Mucosa of rectum (tissue), 2 donors: ENCODE data around the gene GPR37L1.
A peak's percentile ranks its signal among the peaks of the same experiment; 100 is the strongest.
"Not testable (repeated sequence)": the region's sequence is repeated elsewhere in the genome, so short reads cannot be mapped to it uniquely, and the experiment has no call there.

Source experiments
- H3K27ac ChIP-seq, 2 donors: one replicate each; pipeline ENCODE4 v1.7.0; 2013; ENCODE audit warnings: inconsistent platforms in 2 of 2, low read depth in 2 of 2, low read length in 2 of 2
- H3K27me3 ChIP-seq, 2 donors: one replicate each; pipeline ENCODE4 v1.7.0; 2013; ENCODE audit warnings: low read length in 2 of 2; ENCODE audit not compliant: control insufficient read depth in 2 of 2, insufficient read depth in 2 of 2
- H3K36me3 ChIP-seq, 2 donors: one replicate each; pipeline ENCODE4 v1.7.0; 2013; ENCODE audit warnings: low read length in 2 of 2; ENCODE audit not compliant: control insufficient read depth in 2 of 2, insufficient read depth in 2 of 2
- H3K4me1 ChIP-seq, 2 donors: one replicate each; pipeline ENCODE4 v1.7.0; 2013; ENCODE audit warnings: low read length in 2 of 2, mild to moderate bottlenecking in 1 of 2; ENCODE audit not compliant: control insufficient read depth in 2 of 2, insufficient read depth in 2 of 2
- H3K4me3 ChIP-seq, 2 donors: one replicate each; pipeline ENCODE4 v1.7.0; 2013; ENCODE audit warnings: low read length in 2 of 2
- H3K9ac ChIP-seq, 2 donors: one replicate each; pipeline ENCODE4 v1.7.0; 2013; ENCODE audit warnings: low read length in 2 of 2, low read depth in 1 of 2, mild to moderate bottlenecking in 1 of 2
- H3K9me3 ChIP-seq, 2 donors: one replicate each; pipeline ENCODE4 v1.7.0; 2013; ENCODE audit warnings: low read length in 2 of 2; ENCODE audit not compliant: control insufficient read depth in 2 of 2
- donor health status: healthy.
- donor health status: Normal muscosa, but diverticular disease.

The GPR37L1 gene

GRCh38 chr1:202144402-202145067 is 21.8 kb downstream of the GPR37L1 start, which contains the start of gene ARL8A:
TSS of gene ARL8A (minus strand) at chr1:202144737. CDS start at chr1:202144572, 165 bp downstream.
- peak within 1 kb of the TSS; percentile 53 to 75 for H3K27ac ChIP-seq
- H3K4me3 ChIP-seq: peak within 1 kb of the TSS; percentile 65 to 89
- H3K4me1 ChIP-seq: peaks cover 12 to 14% of the 10 kb centered on the region in 2 donors
- no peaks in the 10 kb centered on the region for H3K27me3 ChIP-seq
- H3K9me3 ChIP-seq: no peaks in the 10 kb centered on the region
- H3K9ac ChIP-seq: peak within 1 kb of the TSS; percentile 73 to 90
- no peaks in the 10 kb centered on the region for H3K36me3 ChIP-seq

DNA sequence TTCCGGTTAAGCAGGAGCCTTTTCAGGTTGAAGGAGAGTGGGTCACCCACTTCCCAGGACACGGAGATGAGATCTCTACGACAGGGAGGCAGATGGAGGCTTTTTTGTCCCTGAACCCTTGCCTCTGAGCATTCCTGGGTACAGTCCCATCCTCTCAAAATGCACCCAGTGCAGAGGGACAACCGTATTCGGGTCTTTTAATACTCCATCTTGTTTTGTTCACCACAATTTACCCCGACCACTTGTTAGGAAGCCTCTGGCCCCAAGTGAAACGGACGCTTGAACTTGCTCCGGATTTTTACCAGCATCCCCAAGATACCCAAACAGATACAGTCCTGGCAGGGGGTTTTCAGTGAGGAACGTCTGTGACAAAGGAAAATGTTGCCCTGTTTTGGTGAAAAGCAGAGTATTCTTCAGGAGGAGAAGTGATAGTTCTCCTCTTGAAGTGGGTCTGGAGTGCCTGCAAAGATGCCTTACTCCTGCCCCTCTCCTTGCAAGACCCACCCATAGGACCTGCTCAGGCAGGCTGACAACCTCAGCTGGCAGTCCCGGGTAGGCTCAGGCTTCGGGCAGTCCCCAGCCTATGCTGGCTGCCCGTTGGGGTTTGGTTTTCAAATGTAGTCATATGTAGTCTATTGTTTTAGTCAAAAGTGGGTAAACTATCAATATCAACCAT is 22.5 kb downstream of the GPR37L1 start:
- Histone ChIP-seq H3K4me1 (peaks cover 12 to 14% of the 10 kb centered on the region in 2 donors), H3K9ac (peak overlapping the region; percentile 73 to 77), H3K4me3 (peak overlapping the region; percentile 65 to 74), H3K36me3 (no peaks in the 10 kb centered on the region), H3K27ac (peak overlapping the region in 1 of 2 donors; percentile 75), H3K9me3 (no peaks in the 10 kb centered on the region), H3K27me3 (no peaks in the 10 kb centered on the region)

- not testable (repeated sequence) for H3K27ac ChIP-seq, H3K9ac ChIP-seq, H3K27me3 ChIP-seq, H3K36me3 ChIP-seq, H3K4me3 ChIP-seq, H3K9me3 ChIP-seq
- peaks cover 12 to 14% of the 10 kb centered on the region in 2 donors for H3K4me1 ChIP-seq
Observed at GRCh38 chr1:202145744-202146140, 23.0 kb downstream of the GPR37L1 start.

DNA sequence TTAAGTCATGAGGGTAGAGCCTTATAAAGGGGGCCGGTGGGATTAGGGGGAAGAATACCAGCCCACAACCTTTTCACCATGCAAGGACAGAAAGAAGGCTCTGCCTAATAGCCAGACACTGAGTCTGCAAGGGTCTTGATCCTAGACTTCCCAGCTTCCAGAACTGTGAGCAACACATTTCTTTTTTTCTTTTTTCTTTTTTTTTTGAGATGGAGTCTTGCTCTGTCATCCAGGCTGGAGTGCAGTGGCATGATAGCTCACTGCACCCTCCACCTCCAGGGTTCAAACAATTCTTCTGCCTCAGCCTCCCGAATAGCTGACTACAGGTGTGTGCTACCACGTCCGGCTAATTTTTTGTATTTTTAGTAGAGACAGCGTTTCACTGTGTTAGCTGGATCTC is 23.6 kb downstream of the GPR37L1 start:
- Histone ChIP-seq H3K27me3 (no peaks in the 10 kb centered on the region), H3K9ac (no peak overlapping the region), H3K36me3 (peaks cover 0 to 6% of the 10 kb centered on the region in 2 donors), H3K9me3 (no peaks in the 10 kb centered on the region), H3K27ac (no peak overlapping the region), H3K4me1 (peaks cover 12 to 14% of the 10 kb centered on the region in 2 donors), H3K4me3 (no peak overlapping the region)

DNA sequence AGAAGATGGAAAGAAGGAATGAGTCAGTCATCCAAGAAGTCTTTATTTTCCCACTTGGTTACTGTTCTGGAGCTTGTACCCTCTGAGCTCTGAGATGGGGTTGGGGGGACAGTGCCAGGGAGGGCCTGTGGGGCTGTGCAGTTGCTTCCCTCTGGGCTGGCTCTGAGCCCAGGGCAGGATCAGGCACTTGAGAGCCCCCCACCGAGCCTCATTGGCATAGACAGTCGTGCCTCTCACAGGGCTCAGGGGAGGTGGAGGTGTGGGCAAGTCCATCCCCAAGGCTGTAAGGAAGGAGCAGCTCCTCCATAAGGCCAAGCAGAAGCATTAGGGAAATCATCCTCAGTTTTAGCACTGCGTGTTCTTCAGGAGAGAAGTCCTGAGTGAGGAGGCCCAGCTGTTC is 24.3 kb downstream of the GPR37L1 start:
- Histone ChIP-seq H3K4me3 (no peak overlapping the region), H3K27ac (no peak overlapping the region), H3K4me1 (peaks cover 12 to 14% of the 10 kb centered on the region in 2 donors), H3K9me3 (no peaks in the 10 kb centered on the region), H3K36me3 (peaks cover 0 to 6% of the 10 kb centered on the region in 2 donors), H3K27me3 (no peaks in the 10 kb centered on the region), H3K9ac (no peak overlapping the region)

DNA sequence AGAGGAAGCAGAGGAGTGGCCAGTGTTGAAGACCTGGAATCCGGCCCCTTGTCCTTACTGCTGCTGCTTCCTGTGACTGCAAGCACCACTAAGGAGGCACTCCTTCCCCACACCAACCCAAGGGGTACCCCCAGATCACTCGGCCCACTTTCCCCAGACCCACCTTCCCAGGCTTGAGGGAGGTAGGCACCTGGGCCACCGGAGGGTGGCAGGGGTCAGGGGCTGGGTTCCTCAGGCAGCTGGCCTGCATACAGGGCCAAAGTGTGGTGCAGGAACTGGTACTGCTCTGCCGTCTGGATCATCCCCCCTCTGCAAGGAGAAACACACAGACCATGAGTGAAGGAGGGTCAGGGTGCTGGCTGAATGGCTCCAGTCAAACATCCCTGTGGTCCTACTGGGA is 25.7 kb downstream of the GPR37L1 start:
- Histone ChIP-seq H3K36me3 (peaks cover 0 to 9% of the 10 kb centered on the region in 2 donors), H3K27ac (no peak overlapping the region), H3K4me3 (no peak overlapping the region), H3K9me3 (no peaks in the 10 kb centered on the region), H3K9ac (no peak overlapping the region), H3K27me3 (no peaks in the 10 kb centered on the region), H3K4me1 (peaks cover 5 to 6% of the 10 kb centered on the region in 2 donors)

DNA sequence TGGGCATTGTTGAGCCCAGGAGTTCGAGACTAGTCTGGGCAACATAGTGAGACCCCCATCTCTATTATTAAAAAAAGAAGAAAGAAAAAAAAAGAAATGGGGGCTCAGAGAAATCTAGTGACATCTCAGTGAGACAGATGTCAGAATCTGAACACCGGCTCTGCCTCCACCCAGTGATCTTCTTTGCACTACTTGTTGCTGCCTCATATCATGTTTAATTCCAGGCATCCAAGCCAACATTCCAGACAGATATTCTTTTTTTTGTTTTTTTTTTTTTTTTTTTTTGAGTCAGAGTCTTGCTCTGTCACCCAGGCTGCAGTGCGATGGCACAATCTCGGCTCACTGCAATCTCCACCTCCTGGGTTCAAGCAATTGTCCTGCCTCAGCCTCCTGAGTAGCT is 26.8 kb downstream of the GPR37L1 start:
- Histone ChIP-seq H3K4me1 (peaks cover 5 to 6% of the 10 kb centered on the region in 2 donors), H3K9ac (no peak overlapping the region), H3K27ac (no peak overlapping the region), H3K27me3 (no peaks in the 10 kb centered on the region), H3K36me3 (peaks cover 0 to 9% of the 10 kb centered on the region in 2 donors), H3K4me3 (no peak overlapping the region), H3K9me3 (no peaks in the 10 kb centered on the region)

DNA sequence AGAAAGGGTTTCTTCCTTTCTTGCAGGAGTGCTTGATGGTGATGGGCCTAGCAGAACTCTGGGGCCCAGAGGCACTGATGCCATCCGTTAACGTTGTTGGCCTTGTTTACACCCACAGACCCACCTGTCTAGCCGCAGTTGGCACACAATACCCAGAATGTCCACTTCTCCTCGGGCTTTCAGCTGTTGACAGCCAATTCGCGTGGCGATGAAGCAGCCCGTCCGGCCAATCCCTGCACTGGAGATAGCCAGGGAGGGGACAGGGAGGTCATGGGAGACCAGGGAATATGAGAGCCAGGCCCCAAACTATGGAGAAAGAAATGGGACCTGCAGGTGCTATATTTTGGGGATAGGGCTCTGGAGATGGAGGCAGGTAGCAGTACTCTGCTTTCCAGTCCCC is 27.5 kb downstream of the GPR37L1 start:
- H3K27ac ChIP-seq: no peak overlapping the region
- H3K27me3 ChIP-seq: no peaks in the 10 kb centered on the region
- H3K4me1 ChIP-seq: peaks cover 0 to 7% of the 10 kb centered on the region in 2 donors
- H3K36me3 ChIP-seq: peaks cover 0 to 9% of the 10 kb centered on the region in 2 donors
- no peaks in the 10 kb centered on the region for H3K9me3 ChIP-seq
- no peak overlapping the region for H3K9ac ChIP-seq
- no peak overlapping the region for H3K4me3 ChIP-seq

- H3K9me3 ChIP-seq: no peaks in the 10 kb centered on the region
- H3K4me1 ChIP-seq: peaks cover 0 to 8% of the 10 kb centered on the region in 2 donors
- no peak overlapping the region for H3K4me3 ChIP-seq
- H3K9ac ChIP-seq: no peak overlapping the region
- no peak overlapping the region for H3K27ac ChIP-seq
- H3K27me3 ChIP-seq: no peaks in the 10 kb centered on the region
- peaks cover 0 to 9% of the 10 kb centered on the region in 2 donors for H3K36me3 ChIP-seq
Observed at GRCh38 chr1:202150602-202151001, 27.9 kb downstream of the GPR37L1 start.

DNA sequence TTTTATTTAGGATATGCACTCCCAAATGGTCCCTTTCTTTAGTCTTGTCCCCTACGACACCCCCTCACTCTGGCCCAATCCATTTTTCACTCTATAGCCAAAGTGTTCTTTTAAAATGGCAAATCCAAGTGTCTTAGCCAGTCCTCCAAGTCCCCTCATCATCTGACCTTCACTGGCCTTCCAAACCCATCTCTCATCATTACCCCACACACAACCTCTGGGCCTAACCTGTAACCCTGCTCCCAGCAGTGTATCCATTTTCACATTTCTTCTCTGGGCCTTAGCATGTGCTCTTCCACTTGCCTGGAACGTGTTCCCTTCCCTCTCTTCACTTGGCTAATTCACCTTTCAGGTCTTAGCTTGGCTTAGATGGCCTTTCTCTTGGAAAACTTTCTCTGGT is 28.3 kb downstream of the GPR37L1 start:
- peaks cover 0 to 8% of the 10 kb centered on the region in 2 donors for H3K4me1 ChIP-seq
- H3K9ac ChIP-seq: no peak overlapping the region
- H3K36me3 ChIP-seq: peaks cover 0 to 9% of the 10 kb centered on the region in 2 donors
- no peaks in the 10 kb centered on the region for H3K9me3 ChIP-seq
- no peak overlapping the region for H3K4me3 ChIP-seq
- H3K27ac ChIP-seq: no peak overlapping the region
- no peaks in the 10 kb centered on the region for H3K27me3 ChIP-seq
